SHP77 (cell line): ENCODE measurements around the gene TCF25.
"Not testable (repeated sequence)": the region's sequence is repeated elsewhere in the genome, so short reads cannot be mapped to it uniquely, and the experiment has no call there.

ENCODE experiments used
- DNase-seq, 2 experiments: peaks; one replicate each; lab custom pipeline; 2025; lab: John Stamatoyannopoulos, UW

The TCF25 gene

DNA sequence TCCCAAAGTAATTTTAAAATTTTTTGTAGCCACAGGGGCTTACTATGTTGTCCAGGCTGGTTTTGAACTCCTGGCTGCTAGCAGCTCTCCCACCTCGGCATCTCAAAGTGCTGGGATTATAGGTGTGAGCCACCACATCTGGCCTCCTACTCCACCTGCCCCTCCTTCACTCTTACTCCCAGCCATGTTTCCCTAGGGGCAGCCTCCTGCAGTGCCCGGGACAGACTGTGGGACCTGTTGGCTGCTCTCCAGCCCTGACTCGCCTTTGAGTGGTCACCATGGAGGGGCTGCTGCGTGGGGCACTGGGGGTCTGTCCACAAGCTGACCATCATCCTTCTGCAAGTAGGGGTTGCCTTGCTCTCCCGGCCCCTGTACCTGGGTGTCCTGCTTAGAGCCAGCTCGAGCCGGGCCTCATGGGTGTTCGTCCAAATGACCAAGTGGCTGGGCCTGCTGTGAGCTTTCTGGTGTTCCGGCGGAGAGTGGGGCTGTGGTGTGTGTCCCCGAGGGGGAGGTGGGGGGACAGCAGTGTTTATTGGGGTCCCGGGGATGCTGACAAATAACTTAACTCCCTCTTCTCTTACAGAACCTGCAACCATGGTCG, 28.6 kb upstream of the TCF25 start:
- DNase-seq = no peak

DNA sequence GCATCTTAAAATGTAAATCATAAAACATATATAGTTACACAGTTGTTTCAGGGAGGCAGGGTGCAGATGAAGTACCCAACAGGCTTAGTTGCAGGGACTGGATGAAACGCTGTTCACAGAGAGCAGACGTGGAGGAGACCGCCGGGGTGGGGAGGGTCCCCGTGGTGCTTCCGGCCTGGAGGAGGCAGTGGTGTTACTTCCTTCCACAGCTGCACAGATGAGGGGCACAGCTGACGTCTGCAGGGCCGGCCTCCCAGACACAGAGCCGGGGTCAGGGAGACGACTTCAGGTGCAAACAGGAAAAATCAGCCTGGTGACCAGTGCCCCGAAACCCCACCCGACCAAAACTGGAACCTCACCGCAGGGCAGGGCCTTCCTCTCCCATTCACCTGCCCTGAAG, 28.0 kb upstream of the TCF25 start:
- no peak for DNase-seq

DNA sequence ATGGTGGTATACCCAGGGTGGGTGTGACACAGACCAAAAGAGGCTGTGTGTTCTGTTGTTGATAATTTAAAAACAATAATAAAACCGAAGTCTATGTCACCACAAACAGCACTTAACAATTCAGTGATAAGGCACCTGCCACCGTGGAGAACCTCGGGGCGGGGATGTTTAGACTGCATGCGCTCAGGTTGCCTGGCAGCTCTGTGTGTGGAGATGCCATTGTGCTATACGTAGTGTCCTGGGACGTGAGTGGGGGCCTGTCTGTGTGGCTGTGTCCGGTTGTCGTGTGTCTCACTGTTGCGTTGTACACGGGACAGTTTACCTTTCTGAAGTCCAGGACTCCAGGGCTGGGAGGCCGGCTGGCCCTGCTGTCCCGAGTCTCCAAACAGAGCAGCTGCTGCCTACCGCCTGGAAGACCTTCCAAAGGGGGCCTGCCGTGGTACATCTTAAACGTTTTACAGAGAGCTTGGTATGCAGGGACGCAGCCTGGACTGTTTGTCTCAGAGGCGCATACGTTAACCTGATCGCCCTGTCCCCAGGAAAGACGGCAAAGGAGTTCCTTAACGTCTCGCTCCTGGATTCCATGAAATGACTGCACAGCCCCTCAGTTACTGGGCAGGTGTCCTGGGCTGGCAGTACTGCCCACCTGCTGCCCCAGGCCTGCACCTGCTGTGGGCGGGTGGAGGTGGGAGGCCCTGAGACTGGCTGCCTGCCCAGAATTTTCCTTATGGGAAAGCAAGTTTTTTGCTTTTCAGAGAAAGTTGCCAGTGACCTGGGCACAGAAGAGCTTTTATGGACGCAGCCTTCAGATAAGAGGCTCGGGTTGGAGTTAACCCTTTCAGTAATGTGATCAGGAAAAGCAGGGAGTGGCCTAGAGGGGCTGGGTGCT, 26.1 kb upstream of the TCF25 start:
- peak; percentile 66 to 73 for DNase-seq

DNA sequence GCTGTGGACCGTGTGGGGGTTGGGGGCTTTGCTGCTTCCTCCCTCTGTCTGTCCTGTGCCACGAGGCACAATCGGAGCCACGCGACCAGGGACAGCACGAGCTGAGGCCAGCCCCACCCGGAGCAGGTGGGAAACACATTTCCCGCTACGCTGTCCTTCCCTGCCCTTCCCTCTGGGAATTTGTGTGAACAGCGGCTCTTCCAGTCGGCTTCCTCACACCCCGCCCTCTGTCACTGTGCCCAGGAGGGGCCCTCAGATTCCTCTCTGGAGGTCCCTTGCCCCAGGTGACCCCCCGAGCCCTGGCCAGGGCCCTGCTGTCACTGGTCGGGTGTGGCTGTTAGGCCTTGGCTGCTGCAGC, 25.5 kb upstream of the TCF25 start:
- DNase-seq = peak in 1 of 2 experiments; percentile 51

DNA sequence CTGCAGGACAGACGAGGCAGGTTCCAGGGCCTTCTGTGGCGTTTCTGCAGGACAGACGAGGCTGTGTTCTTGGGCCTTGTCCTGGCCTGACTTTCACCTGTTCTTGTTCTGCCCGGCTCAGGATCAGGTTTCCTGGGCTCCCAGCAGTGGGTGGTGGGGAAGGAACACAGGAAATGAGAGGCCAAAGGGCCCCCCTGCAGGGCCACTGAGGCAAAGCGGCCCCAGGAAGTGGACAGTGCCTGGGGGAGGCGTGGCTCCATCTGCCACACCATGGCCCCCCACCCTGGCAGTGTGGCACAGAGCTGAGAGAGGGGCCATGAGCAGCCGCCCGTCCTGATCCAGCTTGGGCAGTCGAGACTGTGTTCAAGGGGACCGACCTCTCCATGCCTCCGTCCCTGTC, 24.4 kb upstream of the TCF25 start:
- DNase-seq = no peak

DNA sequence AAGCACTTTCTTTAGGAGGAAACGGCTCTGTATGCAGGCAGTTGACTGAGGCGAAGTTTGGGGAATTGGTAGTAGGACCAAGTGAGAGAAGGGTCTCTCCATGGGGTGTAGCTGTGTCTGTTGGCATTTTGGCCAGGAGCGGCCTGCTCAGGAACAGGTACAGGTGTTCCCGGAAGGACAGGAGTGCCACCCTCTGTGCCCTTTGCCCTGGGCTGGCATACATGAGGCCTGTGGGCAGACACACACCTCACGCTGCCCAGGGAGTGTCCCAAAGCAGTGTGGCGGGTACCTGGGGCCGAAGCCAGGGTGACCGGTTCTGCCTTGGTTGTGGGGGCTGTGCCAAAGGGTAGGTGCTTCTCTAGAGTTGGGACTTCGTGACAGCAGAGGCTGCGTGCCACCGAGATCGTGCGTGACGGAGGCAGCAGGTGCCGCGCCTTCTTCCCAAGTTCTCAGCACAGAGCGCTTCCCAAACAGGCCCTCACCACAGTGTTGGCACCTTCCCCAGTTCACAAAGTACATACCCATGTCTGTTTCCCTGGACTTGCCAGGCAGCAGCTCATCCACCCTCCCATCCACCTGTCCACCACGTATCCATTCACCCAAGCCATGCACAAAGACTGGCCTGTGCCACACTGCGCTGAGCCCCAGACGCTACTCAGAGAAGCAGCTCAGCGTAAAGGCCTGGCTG, 19.9 kb upstream of the TCF25 start:
- DNase-seq = no peak

DNA sequence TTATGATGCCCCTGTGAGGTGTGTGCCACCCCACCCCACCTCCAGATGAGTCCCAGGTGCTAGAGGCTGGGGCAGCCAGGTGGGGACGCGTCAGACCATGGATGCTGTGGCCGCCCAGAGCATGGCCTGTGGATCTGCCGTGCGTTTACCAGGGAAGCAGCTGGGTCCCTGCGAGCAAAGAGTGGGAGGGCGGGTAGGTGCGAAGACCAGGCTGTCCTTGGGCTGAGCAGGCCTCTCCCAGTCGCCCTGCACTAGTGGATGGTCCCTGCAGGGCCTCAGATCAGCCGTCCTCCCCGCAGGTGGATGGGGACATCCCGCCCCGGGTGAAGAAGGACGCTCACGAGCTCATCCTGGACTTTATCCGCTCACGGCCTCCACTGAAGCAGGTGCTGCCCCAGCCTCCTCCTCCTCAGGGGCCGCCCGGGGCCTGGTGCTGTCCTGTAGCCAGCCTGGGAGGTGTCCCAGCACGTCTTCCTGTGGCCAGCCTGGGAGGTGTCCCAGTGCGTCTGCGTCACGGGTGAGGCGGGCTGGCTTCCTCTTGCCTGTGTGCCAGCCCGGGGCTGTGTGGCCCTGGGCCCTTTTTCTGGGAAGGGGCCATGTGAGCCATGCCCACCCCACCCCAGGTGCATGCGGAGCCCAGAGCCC, 18.0 kb upstream of the TCF25 start:
- no peak for DNase-seq

DNA sequence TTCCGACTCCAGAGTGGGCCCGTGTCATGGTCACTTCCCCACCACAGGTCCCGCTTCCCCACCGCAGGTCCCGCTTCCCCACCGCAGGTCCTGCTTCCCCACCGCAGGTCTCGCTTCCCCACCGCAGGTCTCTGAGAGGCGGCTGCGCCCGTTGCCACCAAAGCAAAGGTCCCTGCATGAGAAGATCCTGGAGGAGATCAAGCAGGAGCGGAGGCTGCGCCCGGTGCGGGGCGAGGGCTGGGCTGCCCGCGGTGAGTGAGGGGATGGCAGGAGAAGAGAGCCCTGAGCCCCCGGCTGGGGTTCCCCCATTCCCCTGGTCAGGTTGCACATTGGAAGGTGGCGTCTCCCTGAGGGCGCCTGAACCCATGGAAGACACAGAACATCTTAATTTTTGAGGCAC, 17.4 kb upstream of the TCF25 start:
- DNase-seq = no peak

DNA sequence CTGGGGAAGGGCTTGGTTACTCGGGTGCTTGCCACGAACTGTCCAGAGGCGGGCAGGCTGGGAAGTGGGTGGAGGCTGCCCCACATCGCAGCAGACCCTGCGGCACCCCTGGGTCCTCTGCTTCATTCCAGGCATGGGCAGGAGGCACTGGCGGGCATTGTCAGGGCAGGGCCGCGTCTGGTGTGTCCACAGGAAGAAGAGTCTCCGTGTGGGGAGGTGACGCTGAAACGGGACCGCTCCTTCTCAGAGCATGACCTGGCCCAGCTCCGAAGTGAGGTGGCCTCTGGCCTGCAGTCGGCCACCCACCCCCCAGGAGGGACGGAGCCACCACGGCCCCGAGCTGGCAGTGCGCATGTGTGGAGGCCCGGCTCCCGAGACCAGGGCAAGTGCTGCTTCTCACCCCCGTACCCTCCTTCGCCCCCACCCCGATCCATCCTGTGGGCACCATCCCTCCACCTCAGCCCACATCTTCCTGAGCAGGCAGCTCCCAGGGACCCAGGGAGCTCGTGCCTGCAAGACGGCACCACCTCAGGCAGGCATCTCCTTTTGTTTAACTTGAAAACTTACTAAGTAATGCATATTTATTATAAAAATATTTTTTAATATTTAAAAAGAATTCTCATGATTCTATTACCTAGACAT, 14.3 kb upstream of the TCF25 start:
- no peak for DNase-seq

DNA sequence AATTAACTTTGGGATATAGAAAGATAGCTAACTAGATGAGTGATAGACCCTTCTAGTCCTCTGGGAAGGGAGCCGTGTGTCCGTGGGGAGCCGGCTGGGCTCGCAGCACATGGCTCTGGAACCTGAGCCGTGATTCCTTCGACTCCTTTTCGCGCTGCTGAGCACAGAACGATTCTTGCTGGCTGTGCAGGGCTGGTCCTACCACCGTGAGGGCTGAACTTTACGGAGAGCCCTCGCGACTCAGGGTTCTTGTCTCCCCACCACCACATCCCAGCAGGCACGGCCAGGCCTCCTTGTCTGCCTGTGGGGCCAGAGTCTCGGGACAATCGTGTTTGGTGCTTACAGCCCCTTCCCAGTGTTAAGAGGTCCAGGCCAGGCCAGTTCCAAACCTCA, 13.8 kb upstream of the TCF25 start:
- no peak for DNase-seq

DNA sequence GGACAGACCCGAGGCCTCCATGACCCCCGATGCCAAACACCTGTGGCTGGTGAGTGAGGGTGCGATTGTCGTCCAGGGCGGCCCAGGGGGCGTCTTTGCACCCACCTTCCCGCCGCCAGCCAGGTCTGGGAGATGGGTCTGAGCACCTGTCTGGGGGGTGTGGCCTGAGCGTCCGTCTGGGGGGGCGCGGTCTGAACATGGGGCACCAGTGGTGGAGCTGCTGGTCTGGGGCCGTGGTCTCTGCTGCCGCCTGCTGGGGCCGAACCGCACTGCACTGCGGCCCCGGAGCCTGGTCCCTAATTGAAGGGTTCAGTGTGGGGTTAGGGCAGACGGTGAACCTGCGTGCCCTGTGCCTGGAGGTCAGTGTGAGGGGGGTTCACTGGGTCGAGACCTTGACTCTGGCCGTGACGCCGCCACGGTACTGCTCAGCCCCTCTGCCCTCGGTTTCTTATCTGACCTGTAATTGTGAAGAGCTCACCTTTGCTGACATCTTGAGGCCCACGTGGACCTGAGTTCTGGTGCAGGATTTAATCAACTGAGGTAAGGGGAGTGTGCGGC, 12.6 kb upstream of the TCF25 start:
- peak; percentile 17 to 38 for DNase-seq

DNA sequence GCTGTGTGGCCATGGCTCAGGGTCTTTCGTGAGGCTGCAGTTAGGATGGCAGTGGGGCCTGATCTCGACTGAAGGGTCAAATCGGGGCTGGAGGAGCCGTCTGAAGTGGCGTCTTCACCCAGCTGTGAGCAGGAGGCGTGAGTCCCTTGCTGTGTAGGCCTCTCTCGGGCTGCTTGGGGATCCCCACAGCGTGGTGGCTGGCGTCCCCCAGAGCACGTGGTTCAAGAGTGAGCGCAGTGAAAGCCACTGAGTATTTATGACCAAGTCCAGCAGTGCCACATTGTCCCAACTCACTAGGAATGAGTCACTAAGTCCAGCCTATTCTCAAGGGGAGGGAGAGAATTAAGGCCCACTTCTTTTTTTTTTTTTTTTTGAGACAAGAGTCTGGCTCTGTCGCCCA, 11.7 kb upstream of the TCF25 start:
- DNase-seq = no peak

DNA sequence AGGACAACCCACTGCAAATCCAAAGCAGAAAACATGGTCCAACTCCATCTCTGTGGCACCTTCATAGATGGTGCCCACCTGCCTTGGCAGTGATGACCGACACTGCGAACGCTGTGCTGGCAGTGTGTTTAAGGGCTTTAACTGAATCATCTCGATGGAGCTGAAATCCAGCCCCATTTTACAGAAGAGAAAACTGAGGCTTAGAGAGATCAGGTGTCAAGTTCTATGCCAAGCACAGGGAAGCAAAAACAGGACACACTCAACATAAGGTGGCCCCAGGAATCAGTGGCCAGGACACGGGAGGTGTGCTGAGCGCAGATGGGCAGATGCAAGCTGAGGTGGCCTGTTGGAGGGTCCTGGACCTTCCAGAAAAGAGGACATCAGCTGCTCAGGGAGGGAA, 10.7 kb upstream of the TCF25 start:
- DNase-seq = no peak

DNA sequence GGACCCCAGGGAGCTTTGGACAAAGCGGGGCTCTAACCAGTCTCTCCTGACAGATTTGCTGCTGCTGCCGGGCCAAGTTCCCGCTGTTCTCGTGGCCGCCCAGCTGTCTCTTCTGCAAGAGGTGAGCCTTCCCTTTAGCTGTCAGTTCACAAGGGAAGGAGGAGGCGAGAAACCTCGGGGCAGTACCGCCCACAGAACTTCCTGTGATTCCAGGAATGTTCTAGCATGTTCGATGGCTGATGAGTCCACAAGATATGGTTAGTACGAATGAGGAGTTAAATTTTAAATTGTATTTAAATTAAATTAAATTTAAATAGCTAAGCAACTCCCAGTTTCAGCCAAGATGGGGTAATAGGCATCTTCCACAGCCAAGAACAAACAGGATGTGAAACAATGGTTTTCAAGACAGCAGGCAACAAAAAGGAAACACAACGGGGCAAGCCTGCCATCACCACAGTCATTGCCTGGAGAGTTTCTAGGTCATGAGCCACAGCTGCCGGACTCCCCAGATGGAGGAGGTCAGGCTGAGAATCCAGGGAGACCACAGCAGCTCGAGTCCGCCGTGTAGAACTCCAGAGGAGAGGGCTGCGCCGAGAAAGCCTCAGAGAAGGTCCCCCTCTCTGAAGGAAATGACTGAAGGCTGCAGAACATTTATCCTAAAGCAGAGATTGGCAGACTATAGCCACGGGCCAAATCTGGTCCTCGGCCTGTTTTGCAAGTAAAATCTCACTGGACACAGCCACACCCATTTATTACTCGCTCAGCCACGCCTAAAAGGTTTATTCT, 9.5 kb upstream of the TCF25 start:
- no peak for DNase-seq

DNA sequence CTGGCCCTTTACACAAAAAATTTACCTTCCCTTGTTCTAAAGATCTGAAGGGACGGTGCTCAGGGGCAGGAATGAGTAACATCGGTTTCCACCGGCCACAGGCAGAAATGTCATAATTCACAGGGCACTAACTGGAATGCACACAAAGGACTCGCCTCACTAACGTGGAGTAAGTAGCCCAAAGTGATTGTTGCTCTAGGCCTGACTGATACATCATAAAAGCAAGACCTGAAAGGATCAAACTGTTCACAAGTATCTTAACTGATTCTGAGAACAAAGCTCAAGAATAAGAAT, 8.9 kb upstream of the TCF25 start:
- DNase-seq = no peak

DNA sequence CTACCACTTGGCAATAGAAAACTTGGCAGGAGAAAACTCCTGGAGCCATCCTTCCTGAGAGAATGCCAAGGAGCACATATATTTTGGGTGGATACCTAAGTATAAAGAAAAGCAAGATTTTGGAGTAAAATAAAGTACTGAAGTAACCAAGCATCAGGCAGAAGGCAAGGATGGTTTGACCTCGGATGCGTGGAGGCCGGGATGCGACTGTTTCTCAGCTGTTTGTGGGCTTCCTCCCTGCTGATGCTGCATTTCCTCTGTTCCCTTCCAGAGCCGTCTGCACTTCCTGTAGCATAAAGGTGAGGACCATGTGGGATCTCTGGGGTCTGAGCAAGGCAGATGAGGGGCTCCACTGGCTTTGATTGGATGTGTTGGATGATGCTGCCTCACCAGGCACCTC, 5.5 kb upstream of the TCF25 start:
- no peak for DNase-seq

DNA sequence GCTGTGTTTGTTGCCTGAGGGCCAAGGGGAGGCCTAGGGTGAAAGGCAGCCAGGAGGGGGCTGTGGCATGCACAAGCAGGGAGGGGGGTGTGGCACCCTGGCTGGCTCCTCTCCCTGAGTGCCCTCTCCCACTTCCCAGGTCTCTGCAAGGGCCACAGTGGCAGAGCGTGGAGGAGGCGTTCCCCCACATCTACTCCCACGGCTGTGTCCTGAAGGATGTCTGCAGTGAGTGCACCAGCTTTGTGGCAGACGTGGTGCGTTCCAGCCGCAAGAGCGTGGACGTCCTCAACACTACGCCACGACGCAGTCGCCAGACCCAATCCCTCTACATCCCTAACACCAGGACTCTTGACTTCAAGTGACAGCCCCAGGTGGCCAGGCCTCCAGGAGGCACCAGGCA, 3.5 kb upstream of the TCF25 start:
- no peak for DNase-seq

DNA sequence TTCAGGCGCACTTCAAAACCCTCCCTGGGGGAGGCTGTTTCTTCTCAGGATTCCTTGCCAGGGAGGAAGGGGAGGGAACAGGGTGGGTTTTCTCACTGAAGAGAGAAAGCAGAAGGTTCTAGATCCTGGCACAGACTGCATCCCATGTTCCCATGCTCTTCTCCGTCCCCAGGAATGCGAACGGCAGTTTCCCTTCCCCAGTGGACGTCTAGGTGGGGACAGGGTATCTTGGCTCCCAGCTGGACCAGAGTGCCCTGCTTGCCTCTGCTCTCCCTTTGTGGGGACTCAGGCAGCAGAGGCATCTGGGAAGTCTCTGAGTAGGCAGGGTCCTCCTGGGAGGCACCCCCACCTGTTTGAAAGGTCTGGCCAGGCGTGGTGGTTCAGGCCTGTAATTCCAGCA, 3.0 kb upstream of the TCF25 start:
- DNase-seq = no peak

DNA sequence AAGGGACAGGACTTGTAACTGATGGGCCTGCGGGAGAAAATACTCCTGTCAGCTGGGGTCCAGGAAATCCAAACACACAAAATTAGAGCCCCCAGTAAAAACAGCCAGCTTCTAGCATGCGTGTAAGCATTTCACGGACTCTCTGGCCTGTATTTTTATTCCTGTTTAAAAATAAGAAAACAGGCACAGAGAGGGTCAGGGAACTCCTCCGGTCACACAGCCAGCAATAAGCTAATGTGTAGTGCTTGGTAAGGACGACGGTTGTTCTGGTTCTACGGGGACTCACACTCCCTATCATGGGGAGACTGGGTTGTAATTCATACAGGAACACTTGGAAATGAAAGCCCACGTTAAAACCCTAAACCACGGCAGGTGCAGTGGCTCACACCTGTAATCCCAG, 1.5 kb upstream of the TCF25 start:
- no peak for DNase-seq

DNA sequence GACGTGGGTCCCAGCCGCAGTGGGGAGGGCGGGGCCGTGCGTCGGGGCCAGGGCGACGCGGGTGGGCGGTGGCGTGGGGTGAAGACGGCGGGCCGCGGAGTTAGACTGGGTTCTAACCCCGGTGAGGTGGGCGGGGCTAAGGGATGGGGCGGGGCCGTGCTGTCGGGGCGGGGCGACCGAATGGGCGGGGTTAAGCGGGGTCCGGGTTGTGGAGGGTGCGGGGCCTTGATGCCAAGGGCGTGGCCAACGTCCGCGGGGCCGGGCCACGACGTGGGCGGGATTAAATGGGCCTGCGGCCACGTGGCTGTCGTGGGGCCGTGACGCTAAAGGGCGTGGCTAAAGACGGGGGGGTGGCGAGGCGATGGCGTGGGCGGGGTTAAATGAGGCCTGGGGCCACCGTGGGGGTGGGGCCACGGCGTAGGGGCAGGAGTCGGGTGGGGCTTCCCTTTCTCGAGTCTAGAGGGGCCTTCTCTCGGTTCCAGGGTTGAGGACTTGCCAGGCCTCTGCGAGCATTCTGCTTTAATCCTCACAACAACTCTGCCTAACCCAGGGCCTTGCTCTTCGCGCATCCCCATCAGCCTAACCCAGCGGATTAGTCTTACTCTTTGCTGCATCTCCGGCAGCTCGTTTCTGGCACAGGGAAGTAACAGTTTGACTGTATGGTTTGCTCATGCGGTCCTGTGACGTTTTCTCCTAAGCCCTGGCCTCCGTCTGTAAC, 739 bp downstream of the TCF25 start:
- peak; percentile 86 to 90 for DNase-seq

DNA sequence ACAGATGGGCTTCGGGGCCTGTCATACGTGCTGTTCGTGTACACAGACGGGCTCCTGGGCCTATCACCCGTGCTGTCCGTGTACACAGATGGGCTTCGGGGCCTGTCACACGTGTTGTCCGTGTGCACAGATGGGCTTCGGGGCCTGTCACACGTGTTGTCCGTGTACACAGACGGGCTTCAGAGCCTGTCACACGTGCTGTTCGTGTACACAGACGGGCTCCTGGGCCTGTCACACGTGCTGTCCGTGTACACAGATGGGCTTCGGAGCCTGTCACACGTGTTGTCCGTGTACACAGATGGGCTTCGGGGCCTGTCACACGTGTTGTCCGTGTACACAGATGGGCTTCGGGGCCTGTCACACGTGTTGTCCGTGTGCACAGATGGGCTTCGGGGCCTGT, 5.7 kb downstream of the TCF25 start:
- DNase-seq = not testable (repeated sequence)
